GM13977 (cell line): Measurements from ENCODE around the gene PABPN1L.

Experiments
- DNase-seq: peaks from one replicate; pipeline ENCODE4 v3.0.0; 2012; ENCODE audit warnings: low spot score
- in situ Hi-C: fragments of 300-500 bp; cut with MboI; formaldehyde crosslinking; loops from one replicate; pipeline ENCODE4 v1.12.0; 2022; ENCODE audit warnings: low sequenced_read_pairs, low pct_unique_long_range_greater_than_20kb, mixed read lengths, inconsistent platforms; ENCODE audit not compliant: unreplicated experiment
- TF ChIP-seq, protein P1 (sequence below): IDR thresholded peaks from 2 replicates; pipeline ENCODE4 v1.5.1; 2012; ENCODE audit warnings: mild to moderate bottlenecking, control low read depth; ENCODE audit not compliant: insufficient read depth; ENCODE audit errors: extremely low read depth, missing control alignments

Gene PABPN1L

DNA sequence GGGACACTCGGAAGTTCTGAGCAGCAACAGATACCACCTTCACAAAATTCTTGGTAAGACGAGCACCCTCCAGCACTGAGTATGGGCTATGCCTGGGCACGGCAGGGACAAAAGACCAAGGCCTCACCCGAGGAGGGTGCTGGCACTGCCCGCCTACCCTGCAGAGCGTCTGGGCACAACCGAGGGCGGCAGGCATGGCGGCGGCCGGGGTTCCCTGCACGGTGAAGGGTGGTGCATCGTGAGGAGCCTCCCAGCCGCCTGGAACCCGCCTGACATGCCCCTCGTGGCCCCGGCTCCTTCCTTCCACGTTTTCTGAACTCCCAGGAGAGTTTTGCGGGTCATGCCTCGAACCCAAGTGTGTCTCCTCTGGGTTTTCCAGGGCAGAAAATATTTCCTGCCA, 28.7 kb downstream of the PABPN1L start:
- in situ Hi-C loops: no loop called here
- TF ChIP-seq, protein P1, sequence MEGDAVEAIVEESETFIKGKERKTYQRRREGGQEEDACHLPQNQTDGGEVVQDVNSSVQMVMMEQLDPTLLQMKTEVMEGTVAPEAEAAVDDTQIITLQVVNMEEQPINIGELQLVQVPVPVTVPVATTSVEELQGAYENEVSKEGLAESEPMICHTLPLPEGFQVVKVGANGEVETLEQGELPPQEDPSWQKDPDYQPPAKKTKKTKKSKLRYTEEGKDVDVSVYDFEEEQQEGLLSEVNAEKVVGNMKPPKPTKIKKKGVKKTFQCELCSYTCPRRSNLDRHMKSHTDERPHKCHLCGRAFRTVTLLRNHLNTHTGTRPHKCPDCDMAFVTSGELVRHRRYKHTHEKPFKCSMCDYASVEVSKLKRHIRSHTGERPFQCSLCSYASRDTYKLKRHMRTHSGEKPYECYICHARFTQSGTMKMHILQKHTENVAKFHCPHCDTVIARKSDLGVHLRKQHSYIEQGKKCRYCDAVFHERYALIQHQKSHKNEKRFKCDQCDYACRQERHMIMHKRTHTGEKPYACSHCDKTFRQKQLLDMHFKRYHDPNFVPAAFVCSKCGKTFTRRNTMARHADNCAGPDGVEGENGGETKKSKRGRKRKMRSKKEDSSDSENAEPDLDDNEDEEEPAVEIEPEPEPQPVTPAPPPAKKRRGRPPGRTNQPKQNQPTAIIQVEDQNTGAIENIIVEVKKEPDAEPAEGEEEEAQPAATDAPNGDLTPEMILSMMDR: no peak
- DNase-seq: no peak

DNA sequence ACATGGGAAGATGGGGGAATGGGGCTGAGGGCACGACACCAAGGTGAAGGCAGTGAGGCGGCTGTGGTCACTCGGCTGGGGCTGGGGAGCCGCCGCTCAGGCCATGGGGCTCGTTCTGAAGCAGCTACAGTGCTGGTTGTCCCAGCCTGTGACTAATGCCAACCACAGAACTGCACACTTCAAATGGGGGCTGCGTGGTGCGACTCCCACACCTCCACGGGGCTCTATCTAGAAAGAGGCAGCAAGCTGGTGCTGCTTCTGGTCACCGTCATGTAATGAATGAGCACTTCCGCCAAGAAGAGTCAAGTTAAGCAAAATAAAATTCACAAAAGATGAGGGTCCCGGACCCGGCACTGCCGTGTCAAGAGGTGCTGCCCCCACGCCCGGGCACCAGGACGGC, 29.7 kb downstream of the PABPN1L start:
- no peak for DNase-seq
- TF ChIP-seq, protein P1: no peak
- in situ Hi-C loops: no loop called here

DNA sequence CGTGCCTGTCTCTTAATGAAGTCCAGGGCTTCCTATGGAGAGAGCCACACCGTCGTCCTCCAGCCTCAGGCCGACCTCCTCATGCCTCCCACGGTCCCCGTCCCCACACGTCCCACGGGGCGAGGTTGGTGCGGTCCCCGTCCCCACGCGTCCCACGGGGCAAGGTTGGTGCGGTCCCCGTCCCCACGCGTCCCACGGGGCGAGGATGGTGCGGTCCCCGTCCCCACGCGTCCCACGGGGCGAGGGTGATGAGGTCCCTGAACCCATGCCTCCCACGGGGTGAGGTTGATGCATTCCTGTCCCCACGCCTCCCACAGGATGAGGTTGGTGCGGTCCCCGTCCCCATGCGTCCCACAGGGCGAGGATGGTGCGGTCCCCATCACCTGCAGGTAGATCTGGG, 30.6 kb downstream of the PABPN1L start:
- in situ Hi-C loops: no loop called here
- TF ChIP-seq, protein P1: no peak
- no peak for DNase-seq

DNA sequence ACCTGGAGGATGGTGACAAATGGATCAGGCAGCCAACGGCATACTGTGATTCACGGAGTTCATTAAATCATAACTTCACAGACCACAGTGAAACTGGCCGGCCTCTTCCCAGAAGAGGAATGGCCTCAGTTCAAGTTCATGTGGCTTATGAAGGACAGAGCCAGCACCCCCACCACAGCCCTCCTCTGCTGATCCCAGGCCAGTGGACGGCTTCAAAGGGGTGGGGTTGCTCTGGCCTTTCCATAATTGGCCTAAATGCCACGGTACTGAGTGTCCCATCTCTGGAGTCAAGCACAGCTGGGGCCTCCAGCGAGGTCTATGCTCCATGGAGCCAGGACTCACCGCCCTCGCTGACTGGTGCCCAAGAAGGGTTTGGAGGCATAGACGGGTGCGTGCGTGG, 31.1 kb downstream of the PABPN1L start:
- in situ Hi-C loops: no loop called here
- no peak for DNase-seq
- TF ChIP-seq, protein P1: no peak

DNA sequence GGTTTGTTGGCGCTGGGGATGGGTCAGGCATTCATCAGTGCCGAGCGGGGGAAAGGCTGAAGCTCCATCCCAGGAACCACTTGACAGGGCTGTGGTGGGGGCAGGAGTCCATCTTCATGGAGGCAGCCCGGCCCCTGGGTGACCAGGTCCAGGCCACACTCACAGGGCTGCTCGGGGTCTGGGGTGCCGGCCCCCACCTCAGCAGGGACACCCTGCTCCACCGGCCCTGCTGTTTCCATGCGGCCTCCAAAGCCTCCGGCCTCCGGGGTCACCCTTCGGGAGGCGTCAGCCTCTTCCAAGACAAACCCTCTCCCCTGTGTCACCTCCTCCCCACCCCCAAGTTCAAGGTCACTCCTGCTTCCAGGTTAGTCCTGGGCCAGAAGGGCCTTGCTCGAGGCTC, 31.8 kb downstream of the PABPN1L start:
- in situ Hi-C loops: no loop called here
- no peak for DNase-seq
- TF ChIP-seq, protein P1: no peak

DNA sequence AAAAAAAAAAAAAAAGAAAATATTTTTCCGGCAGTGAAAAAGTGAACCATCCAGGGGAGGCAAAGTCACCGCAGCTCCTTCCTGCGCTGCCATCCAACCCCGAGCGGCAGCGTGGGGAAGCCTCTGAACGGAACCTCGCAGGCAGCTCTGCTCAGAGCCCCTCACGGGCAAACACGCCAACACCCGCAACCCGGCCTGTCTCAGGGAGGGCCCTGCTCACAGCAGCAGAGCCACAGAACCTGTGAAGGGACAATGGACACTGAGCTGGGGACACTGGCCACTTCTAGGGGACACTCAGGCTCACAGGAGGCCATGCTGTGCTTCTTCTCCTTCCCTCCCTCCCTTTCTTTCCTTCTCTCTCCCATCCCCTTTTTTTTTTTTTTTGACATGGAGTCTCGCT, 33.4 kb downstream of the PABPN1L start:
- no peak for DNase-seq
- in situ Hi-C loops: no loop called here
- TF ChIP-seq, protein P1: no peak

DNA sequence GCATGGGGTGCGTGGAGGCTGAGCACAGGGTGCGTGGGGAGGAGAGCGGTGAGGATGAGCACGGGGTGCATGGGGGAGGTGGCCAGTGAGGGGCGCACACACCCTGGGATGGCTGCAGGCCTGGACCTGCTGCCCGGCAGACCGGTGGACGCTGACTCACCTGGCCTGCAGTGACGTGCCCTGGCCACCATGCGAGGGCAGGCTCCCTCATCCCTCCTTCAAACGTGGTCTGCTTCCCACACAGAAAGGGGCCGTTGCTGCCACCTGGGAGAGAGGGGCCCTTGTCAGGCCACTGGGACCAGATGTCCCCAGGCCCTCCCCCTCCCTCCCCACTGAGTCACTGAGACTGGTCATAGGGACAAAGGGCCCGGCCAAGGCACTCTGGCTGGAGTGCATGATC, 34.6 kb downstream of the PABPN1L start:
- in situ Hi-C loops: no loop called here
- DNase-seq: no peak

More for the DNA sequence above, 34.6 kb downstream of the PABPN1L start:
- TF ChIP-seq, protein P1: no peak
